Neural progenitor cell (in vitro differentiated cells): ENCODE results near the gene GALNT17. TPM values are rescaled to one million over a fixed set of nuclear protein-coding genes. Genes with fewer than 3 reads are reported as not detected.

Experiments
- DNase-seq: peaks from one replicate; pipeline ENCODE4 v3.0.0-alpha.2; 2016; ENCODE audit warnings: low spot score
- H2AFZ ChIP-seq: fragments of 200-600 bp; sonication (generic); replicated peaks from 2 replicates; pipeline ENCODE4 v1.6.1; 2016; ENCODE audit warnings: antibody characterized with exemption
- H3F3A ChIP-seq: fragments of 200-600 bp; sonication (generic); 2 replicates; pipeline ENCODE4 v1.6.1; 2016; ENCODE audit warnings: antibody characterized with exemption, low read depth
- H3K27ac ChIP-seq: fragments of 200-600 bp; sonication (generic); 2 replicates; pipeline ENCODE4 v1.5.1; 2016; ENCODE audit warnings: mild to moderate bottlenecking
- H3K27me3 ChIP-seq: fragments of 200-600 bp; sonication (generic); 2 replicates; pipeline ENCODE4 v1.6.1; 2016; ENCODE audit warnings: mild to moderate bottlenecking, moderate library complexity
- H3K36me3 ChIP-seq: fragments of 200-600 bp; sonication (generic); 2 replicates; pipeline ENCODE4 v1.5.1; 2016
- H3K4me1 ChIP-seq: fragments of 200-600 bp; sonication (generic); 2 replicates; pipeline ENCODE4 v1.6.1; 2016; ENCODE audit warnings: mixed run types
- H3K4me2 ChIP-seq: fragments of 200-600 bp; sonication (generic); 2 replicates; pipeline ENCODE4 v1.6.1; 2016
- H3K4me3 ChIP-seq: fragments of 200-600 bp; sonication (generic); 2 replicates; pipeline ENCODE4 v1.5.1; 2016
- H3K79me2 ChIP-seq: fragments of 200-600 bp; sonication (generic); 2 replicates; pipeline ENCODE4 v1.6.1; 2016; ENCODE audit warnings: low read depth
- H3K9ac ChIP-seq: fragments of 200-600 bp; sonication (generic); 2 replicates; pipeline ENCODE4 v1.6.1; 2016
- H3K9me3 ChIP-seq: fragments of 200-600 bp; sonication (generic); 2 replicates; pipeline ENCODE4 v1.5.1; 2016; ENCODE audit warnings: low read depth
- H4K20me1 ChIP-seq: fragments of 200-600 bp; sonication (generic); 2 replicates; pipeline ENCODE4 v1.6.1; 2016; ENCODE audit warnings: low read depth
- H3K27ac Mint-ChIP-seq: 3 replicates; pipeline ENCODE4 v1.8.0; 2021; ENCODE audit warnings: mixed read lengths
- H3K27me3 Mint-ChIP-seq: 2 replicates; pipeline ENCODE4 v1.8.0; 2022; ENCODE audit warnings: low read depth, mild to moderate bottlenecking, inconsistent platforms, moderate library complexity, mixed read lengths; ENCODE audit not compliant: insufficient read depth
- H3K36me3 Mint-ChIP-seq: 3 replicates; pipeline ENCODE4 v1.8.0; 2021; ENCODE audit warnings: mixed read lengths
- H3K4me1 Mint-ChIP-seq: 3 replicates; pipeline ENCODE4 v1.8.0; 2021; ENCODE audit warnings: mixed read lengths
- H3K4me3 Mint-ChIP-seq: 3 replicates; pipeline ENCODE4 v1.8.0; 2021; ENCODE audit warnings: mild to moderate bottlenecking, moderate library complexity, mixed read lengths
- H3K9me3 Mint-ChIP-seq: 3 replicates; pipeline ENCODE4 v1.8.0; 2020; ENCODE audit warnings: mixed read lengths
- CTCF ChIP-seq: fragments of 200-600 bp; sonication (generic); IDR thresholded peaks from 2 replicates; pipeline ENCODE4 v1.5.1; 2017; ENCODE audit warnings: antibody characterized with exemption, mild to moderate bottlenecking
- EZH2 ChIP-seq: fragments of 200-600 bp; sonication (generic); IDR thresholded peaks from 2 replicates; pipeline ENCODE4 v1.6.1; 2017; ENCODE audit warnings: antibody characterized with exemption, mild to moderate bottlenecking, moderate library complexity
- EZH2phosphoT487 ChIP-seq: fragments of 200-600 bp; sonication (generic); IDR thresholded peaks from 2 replicates; pipeline ENCODE4 v1.6.1; 2017; ENCODE audit warnings: antibody characterized with exemption
- total RNA-seq: library from RNA; depleted of rRNA; stranded (reverse); fragments of >200 nt; gene quantifications from 2 replicates; pipeline ENCODE4 v1.2.3, GENCODE V29; 2015; ENCODE audit warnings: low replicate concordance

Gene GALNT17
- total RNA-seq, 1 donor from 2014 or later, result 17.1 TPM

- no peak overlapping the region for H3K4me3 Mint-ChIP-seq
- H3K4me1 Mint-ChIP-seq, result no peaks in the 10 kb centered on the region
- H3K27me3 Mint-ChIP-seq, result no peaks in the 10 kb centered on the region
- Histone ChIP-seq H3K79me2 (peaks cover 84% of the 10 kb centered on the region), H3K4me3 (no peak overlapping the region), H3F3A (no peaks in the 10 kb centered on the region), H3K9me3 (no peaks in the 10 kb centered on the region), H4K20me1 (no peaks in the 10 kb centered on the region), H3K4me1 (peaks cover 1% of the 10 kb centered on the region), H2AFZ (no peak overlapping the region), H3K36me3 (no peaks in the 10 kb centered on the region), H3K4me2 (no peak overlapping the region), H3K27me3 (no peaks in the 10 kb centered on the region), H3K9ac (no peak overlapping the region), H3K27ac (no peak overlapping the region)
- peaks cover 3% of the 10 kb centered on the region for H3K9me3 Mint-ChIP-seq
- no peak for DNase-seq
- no peaks in the 10 kb centered on the region for H3K36me3 Mint-ChIP-seq
- H3K27ac Mint-ChIP-seq, result no peak overlapping the region
- no peak for TF ChIP-seq CTCF
- TF ChIP-seq EZH2, result no peak
- TF ChIP-seq EZH2phosphoT487, result no peak
These were observed 113.1 kb downstream of the GALNT17 start for GRCh38 chr7:71245038-71245437.

GRCh38 chr7:71251706-71252105 lies 119.8 kb downstream of the GALNT17 start:
- Histone ChIP-seq H3K9me3 (no peaks in the 10 kb centered on the region), H3K4me3 (no peak overlapping the region)

GRCh38 chr7:71254751-71255150 lies 122.8 kb downstream of the GALNT17 start:
- no peak overlapping the region for H3K4me3 ChIP-seq
- no peaks in the 10 kb centered on the region for H4K20me1 ChIP-seq
- Mint-ChIP-seq H3K4me3 (no peak overlapping the region), H3K9me3 (peaks cover 22% of the 10 kb centered on the region), H3K36me3 (peaks cover 9% of the 10 kb centered on the region), H3K4me1 (no peaks in the 10 kb centered on the region), H3K27ac (no peak overlapping the region), H3K27me3 (no peaks in the 10 kb centered on the region)
- no peak overlapping the region for H3K4me2 ChIP-seq
- no peak for DNase-seq
- no peaks in the 10 kb centered on the region for H3F3A ChIP-seq
- H3K27ac ChIP-seq, result no peak overlapping the region
- H3K9ac ChIP-seq, result no peak overlapping the region
- peaks cover 7% of the 10 kb centered on the region for H3K4me1 ChIP-seq
- peaks cover 28% of the 10 kb centered on the region for H3K79me2 ChIP-seq
- H3K27me3 ChIP-seq, result no peaks in the 10 kb centered on the region
- no peaks in the 10 kb centered on the region for H3K36me3 ChIP-seq
- no peaks in the 10 kb centered on the region for H3K9me3 ChIP-seq
- TF ChIP-seq CTCF, result no peak
- TF ChIP-seq EZH2phosphoT487, result no peak
- no peak for TF ChIP-seq EZH2
- no peak overlapping the region for H2AFZ ChIP-seq

More at GRCh38 chr7:71251706-71252105, 119.8 kb downstream of the GALNT17 start:
- Histone ChIP-seq H3K9ac (no peak overlapping the region), H3F3A (no peaks in the 10 kb centered on the region), H3K79me2 (peaks cover 42% of the 10 kb centered on the region), H3K4me2 (no peak overlapping the region), H2AFZ (no peak overlapping the region), H3K36me3 (no peaks in the 10 kb centered on the region), H3K27me3 (no peaks in the 10 kb centered on the region), H3K4me1 (peaks cover 7% of the 10 kb centered on the region), H3K27ac (no peak overlapping the region), H4K20me1 (no peaks in the 10 kb centered on the region)
- Mint-ChIP-seq H3K27ac (no peak overlapping the region), H3K27me3 (no peaks in the 10 kb centered on the region), H3K4me3 (no peak overlapping the region), H3K36me3 (peaks cover 6% of the 10 kb centered on the region), H3K4me1 (no peaks in the 10 kb centered on the region), H3K9me3 (peaks cover 23% of the 10 kb centered on the region)
- TF ChIP-seq CTCF (no peak), EZH2 (no peak), EZH2phosphoT487 (no peak)
- no peak for DNase-seq
